ENCODE results near the gene ATP6V0A1. TPM values are rescaled to one million over a fixed set of nuclear protein-coding genes. Genes with fewer than 3 reads are reported as not detected.
"Not testable (repeated sequence)": the region's sequence is repeated elsewhere in the genome, so short reads cannot be mapped to it uniquely, and the experiment has no call there.

The ATP6V0A1 gene
- total RNA-seq, 1 donor from 2014 or later, result 69.4 TPM

DNA sequence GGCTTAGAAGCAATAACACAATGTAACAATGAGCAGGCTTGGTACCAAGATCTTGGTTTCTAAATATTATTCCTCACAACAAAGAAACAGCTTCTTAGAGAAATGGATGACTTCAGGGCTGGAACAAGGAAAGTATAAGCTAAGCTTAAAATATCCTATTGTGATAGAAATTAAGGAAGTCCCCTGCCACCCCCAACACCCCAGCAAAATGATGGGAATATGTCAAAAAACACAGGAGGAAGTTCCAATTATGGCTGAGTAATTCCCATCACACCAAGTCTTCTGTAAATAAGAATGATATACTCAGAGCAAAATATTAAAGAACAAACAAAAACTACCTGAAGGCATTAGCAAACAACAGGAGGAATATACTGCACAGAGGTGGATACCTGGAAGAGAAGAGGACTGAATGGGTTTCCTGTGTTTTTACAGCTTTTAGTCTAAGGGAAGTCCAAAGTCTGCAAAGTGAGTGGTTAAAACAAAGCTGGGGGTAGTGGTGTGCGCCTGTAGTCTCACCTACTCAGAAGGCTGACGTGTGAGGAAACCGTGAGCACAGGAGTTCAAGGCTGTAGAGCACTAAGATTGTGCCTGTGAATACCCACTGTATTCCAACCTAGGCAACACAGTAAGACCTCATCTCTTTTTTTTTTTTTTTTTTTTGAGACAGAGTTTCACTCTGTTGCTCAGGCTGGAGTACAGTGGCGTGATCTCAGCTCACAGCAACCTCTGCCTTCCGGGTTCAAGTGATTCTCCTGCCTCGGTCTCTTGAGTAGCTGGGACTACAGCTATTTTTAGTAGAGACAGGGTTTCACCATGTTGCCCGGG lies 17.1 kb upstream of the ATP6V0A1 start:
- H3K36me3 Mint-ChIP-seq, result no peaks in the 10 kb centered on the region

DNA sequence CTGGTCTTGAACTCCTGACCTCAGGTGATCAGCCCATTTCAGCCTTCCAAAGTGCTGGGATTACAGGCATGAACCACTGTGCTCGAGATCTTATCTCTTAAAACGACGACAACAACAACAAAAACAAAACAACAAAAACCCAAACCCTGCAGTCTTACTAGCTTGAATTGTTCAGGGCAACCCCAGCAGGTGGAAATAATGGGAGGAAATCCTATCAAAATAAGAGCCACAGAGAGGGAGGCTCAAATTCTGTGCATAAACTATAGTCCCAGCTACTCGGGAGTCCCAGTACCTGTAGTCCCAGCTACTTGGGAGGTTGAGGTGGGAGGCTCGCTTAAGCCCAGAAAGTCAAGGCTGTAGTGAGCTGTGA lies 16.5 kb upstream of the ATP6V0A1 start:
- DNase-seq (ENCODE audit: extremely low spot score, unreplicated experiment), result no peak
- Mint-ChIP-seq H3K27me3 (no peaks in the 10 kb centered on the region), H3K9me3 (no peaks in the 10 kb centered on the region), H3K27ac (no peak overlapping the region), H3K36me3 (no peaks in the 10 kb centered on the region), H3K4me1 (ENCODE audit: unreplicated experiment) (peaks cover 5% of the 10 kb centered on the region), H3K4me3 (no peak overlapping the region)
- no peak for TF ChIP-seq CTCF (conservative IDR thresholded peaks at IDR 0.05)

More for the DNA sequence above, 17.1 kb upstream of the ATP6V0A1 start:
- Mint-ChIP-seq H3K4me3 (no peak overlapping the region), H3K27ac (no peak overlapping the region), H3K9me3 (no peaks in the 10 kb centered on the region), H3K4me1 (ENCODE audit: unreplicated experiment) (peaks cover 6% of the 10 kb centered on the region), H3K27me3 (no peaks in the 10 kb centered on the region)
- DNase-seq (ENCODE audit: extremely low spot score, unreplicated experiment), result no peak
- no peak for TF ChIP-seq CTCF (conservative IDR thresholded peaks at IDR 0.05)

DNA sequence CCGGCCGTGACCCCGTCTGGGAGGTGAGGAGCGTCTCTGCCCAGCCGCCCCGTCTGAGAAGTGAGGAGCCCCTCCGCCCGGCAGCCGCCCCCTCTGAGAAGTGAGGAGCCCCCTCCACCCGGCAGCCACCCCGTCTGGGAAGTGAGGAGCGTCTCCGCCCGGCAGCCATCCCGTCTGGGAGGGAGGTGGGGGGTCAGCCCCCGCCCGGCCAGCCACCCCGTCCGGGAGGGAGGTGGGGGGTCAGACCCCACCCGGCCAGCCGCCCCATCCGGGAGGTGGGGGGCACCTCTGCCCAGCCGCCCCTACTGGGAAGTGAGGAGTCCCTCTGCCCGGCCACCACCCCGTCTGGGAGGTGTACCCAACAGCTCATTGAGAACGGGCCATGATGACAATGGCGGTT lies 9.5 kb upstream of the ATP6V0A1 start:
- not testable (repeated sequence) for H3K4me3 Mint-ChIP-seq, H3K27ac Mint-ChIP-seq

DNA sequence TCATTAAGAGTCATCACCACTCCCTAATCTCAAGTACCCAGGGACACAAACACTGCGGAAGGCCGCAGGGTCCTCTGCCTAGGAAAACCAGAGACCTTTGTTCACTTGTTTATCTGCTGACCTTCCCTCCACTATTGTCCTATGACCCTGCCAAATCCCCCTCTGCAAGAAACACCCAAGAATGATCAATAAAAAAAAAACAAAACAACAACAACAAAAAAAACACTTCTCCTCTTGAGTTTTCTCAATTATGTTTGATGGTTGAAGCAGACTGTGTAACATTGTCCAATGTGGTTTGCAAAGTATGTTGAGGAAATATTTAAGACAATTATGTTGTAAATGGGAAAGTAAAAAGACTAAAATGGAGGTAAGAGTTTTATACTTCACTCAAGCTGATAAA lies 8.8 kb upstream of the ATP6V0A1 start:
- H3K4me3 Mint-ChIP-seq, H3K27ac Mint-ChIP-seq: not testable (repeated sequence)

More for the DNA sequence above, 9.5 kb upstream of the ATP6V0A1 start:
- not testable (repeated sequence) for H3K27me3 Mint-ChIP-seq; DNase-seq (ENCODE audit: extremely low spot score, unreplicated experiment); H3K9me3 Mint-ChIP-seq; H3K4me1 Mint-ChIP-seq (ENCODE audit: unreplicated experiment); H3K36me3 Mint-ChIP-seq

GRCh38 chr17:42451270-42451669 lies 7.4 kb upstream of the ATP6V0A1 start:
- not testable (repeated sequence) for H3K36me3 Mint-ChIP-seq; H3K27ac Mint-ChIP-seq; H3K9me3 Mint-ChIP-seq; H3K27me3 Mint-ChIP-seq; H3K4me3 Mint-ChIP-seq; H3K4me1 Mint-ChIP-seq (ENCODE audit: unreplicated experiment); DNase-seq (ENCODE audit: extremely low spot score, unreplicated experiment)

More for the DNA sequence above, 8.8 kb upstream of the ATP6V0A1 start:
- H3K27me3 Mint-ChIP-seq; H3K9me3 Mint-ChIP-seq; H3K36me3 Mint-ChIP-seq; H3K4me1 Mint-ChIP-seq (ENCODE audit: unreplicated experiment); DNase-seq (ENCODE audit: extremely low spot score, unreplicated experiment): not testable (repeated sequence)

GRCh38 chr17:42453439-42453838 lies 5.2 kb upstream of the ATP6V0A1 start:
- Mint-ChIP-seq H3K36me3 (no peaks in the 10 kb centered on the region), H3K9me3 (no peaks in the 10 kb centered on the region), H3K4me1 (ENCODE audit: unreplicated experiment) (peaks cover 16% of the 10 kb centered on the region), H3K4me3 (no peak overlapping the region), H3K27me3 (peaks cover 4% of the 10 kb centered on the region), H3K27ac (peak overlapping the region; percentile 1)
- no peak for TF ChIP-seq CTCF (conservative IDR thresholded peaks at IDR 0.05)
- DNase-seq (ENCODE audit: extremely low spot score, unreplicated experiment), result no peak

- not testable (repeated sequence) for H3K36me3 Mint-ChIP-seq; DNase-seq (ENCODE audit: extremely low spot score, unreplicated experiment); H3K4me3 Mint-ChIP-seq; H3K9me3 Mint-ChIP-seq; H3K27ac Mint-ChIP-seq; H3K27me3 Mint-ChIP-seq
- peaks cover 29% of the 10 kb centered on the region for H3K4me1 Mint-ChIP-seq (ENCODE audit: unreplicated experiment)
These were observed 3.7 kb upstream of the ATP6V0A1 start for GRCh38 chr17:42454987-42455386.
